ENCODE measurements around the gene USP11. TPM values are rescaled to one million over a fixed set of nuclear protein-coding genes. Genes with fewer than 3 reads are reported as not detected.

The USP11 gene
- total RNA-seq, 1 experiment from 2014 or later = 33.0 TPM

DNA sequence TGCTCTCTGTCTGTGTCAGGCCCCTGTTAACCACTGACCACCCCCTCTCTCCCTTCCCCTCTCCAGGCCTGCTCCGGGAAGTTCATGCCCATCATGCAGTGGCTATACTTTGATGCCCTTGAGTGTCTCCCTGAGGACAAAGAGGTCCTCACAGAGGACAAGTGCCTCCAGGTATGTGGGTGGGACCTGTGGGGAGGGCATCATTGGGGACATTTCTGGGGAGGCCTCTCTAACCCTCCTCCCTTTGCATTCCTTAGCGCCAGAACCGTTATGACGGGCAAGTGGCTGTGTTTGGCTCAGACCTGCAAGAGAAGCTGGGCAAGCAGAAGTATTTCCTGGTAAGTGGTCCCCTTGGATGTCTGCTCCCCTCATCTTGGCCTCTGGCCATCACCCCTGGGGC lies 29.9 kb upstream of the USP11 start:
- no peak for DNase-seq (ENCODE audit: low spot score)

DNA sequence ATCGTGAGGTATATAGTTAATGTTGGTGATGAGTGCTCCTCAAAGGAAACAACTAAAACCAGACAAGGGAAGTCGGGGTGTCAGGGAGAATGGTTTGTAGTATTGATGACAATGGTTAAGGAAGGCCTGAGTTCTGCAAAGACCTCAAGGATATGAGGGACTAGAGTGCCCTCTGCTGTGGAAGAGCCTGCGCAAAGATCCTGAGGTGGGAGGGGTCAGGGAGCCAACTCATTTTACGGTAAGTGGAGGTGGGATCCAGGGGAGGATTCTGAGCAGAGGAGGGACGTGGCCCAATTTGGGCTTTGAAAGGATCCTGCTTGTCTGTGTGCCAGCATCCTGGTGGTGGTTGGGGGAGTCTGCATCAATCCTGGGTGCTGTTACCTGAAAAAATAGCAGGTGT lies 27.8 kb upstream of the USP11 start:
- no peak for DNase-seq (ENCODE audit: low spot score)

DNA sequence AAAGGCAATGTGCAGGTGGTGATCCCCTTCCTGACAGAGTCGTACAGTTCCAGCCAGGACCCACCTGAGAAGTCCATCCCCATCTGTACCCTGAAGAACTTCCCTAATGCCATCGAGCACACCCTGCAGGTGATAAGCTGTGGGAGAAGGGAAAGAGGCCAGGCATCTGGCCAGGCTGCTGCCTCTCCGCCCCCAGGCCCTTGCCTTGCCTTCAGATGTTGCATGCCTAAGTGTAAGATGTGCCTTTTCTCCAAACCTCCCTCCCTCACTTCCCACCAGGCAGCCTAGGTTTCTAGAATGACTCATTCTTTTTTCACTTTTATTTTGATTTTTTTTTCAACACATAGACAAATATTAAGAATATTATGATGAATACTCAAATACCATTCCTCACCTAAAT lies 26.5 kb upstream of the USP11 start:
- DNase-seq (ENCODE audit: low spot score) = no peak

DNA sequence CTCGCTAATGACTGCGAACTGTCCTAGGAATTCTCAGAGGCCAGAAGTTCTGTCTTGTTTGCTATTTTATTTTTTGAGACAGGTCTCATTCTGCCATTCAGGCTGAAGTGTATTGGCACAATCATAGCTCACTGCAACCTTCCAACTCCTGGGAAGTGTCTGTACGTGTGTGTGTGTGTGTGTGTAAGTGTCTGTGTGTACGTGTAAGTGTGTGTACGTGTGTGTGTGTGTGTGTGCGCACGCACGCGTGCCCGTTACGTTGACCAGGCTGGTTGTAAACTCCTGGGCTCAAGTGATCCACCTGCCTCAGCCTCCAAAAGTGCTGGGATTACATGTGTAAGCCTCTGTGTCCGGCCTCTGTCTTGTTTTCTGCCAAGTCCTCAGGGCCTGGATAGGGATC lies 24.7 kb upstream of the USP11 start:
- DNase-seq (ENCODE audit: low spot score) = no peak

DNA sequence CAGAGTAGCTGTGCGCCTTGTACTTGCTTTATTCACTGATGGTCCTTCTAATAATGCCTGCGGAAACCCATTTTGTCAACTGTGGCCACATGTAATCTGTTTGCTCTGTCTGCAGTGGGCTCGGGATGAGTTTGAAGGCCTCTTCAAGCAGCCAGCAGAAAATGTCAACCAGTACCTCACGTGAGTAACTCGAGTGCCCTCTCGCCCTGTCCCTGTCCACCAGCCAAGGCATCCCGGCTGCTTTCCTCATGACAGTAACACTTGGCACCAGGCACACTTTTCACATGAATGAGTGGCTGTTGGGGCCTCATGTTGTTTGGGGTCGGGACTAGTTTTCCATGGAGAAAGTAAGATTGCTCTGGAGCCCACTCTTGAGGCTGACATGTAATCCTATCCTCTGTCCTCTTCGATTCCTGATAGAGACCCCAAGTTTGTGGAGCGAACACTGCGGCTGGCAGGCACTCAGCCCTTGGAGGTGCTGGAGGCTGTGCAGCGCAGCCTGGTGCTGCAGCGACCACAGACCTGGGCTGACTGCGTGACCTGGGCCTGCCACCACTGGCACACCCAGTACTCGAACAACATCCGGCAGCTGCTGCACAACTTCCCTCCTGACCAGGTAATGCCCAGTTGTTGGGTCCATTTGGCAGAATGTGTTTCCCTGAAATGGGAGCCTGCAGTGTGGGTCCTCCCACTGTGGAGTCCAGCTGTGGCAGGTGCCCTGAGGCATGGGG lies 23.1 kb upstream of the USP11 start:
- DNase-seq (ENCODE audit: low spot score) = no peak

DNA sequence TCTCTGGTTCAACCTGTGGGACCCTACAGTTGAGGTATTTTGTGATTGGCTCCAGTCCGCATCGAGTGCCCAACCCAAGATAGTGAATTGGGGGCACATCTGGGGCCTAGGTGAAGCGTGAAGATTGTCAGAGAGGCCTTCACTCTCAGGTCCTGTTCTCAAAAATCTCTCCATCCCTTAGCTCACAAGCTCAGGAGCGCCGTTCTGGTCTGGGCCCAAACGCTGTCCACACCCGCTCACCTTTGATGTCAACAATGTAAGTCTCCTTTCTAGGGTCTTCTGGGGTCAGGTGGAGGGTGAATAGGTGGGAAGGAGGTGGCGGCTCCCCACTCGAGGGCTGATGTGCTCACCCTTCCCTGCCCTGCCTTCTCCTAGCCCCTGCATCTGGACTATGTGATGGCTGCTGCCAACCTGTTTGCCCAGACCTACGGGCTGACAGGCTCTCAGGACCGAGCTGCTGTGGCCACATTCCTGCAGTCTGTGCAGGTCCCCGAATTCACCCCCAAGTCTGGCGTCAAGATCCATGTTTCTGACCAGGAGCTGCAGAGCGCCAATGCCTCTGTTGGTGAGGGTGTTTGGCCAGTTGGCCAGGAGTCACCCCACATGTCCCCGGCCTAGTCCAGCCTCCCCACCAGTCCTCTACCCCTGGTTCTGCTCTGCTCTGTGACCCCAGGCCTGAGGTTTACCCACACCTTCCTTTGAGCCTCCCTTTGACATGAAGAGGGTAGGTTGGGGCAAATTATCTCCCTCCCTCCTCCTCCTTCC lies 22.0 kb upstream of the USP11 start:
- DNase-seq (ENCODE audit: low spot score) = no peak

DNA sequence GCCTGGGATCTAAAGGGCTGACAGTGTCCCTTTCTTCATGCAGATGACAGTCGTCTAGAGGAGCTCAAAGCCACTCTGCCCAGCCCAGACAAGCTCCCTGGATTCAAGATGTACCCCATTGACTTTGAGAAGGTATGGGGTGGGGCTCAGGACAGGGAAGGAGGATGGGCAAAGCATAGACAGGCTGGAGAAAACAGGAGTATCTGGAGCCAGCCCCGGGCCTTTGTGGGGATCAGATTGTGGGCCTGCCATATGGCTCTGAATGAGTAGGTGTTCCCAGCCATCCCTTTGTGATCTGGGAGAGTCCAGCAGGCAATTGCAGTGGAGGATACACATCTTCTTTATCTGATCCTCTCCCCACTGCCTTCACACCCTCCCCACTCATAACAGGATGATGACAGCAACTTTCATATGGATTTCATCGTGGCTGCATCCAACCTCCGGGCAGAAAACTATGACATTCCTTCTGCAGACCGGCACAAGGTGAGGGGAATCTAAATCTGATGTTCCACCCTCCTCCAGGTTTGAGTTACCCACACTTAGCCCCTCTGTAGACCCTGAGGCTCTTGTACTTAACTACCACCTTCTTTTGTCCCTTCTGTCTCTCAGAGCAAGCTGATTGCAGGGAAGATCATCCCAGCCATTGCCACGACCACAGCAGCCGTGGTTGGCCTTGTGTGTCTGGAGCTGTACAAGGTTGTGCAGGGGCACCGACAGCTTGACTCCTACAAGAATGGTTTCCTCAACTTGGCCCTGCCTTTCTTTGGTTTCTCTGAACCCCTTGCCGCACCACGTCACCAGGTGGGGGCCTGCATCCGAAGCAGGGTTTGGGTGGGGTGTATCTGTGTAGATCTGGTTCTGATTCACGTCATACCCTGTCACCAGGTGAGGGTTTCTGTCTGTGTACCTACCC lies 20.2 kb upstream of the USP11 start:
- no peak for DNase-seq (ENCODE audit: low spot score)

DNA sequence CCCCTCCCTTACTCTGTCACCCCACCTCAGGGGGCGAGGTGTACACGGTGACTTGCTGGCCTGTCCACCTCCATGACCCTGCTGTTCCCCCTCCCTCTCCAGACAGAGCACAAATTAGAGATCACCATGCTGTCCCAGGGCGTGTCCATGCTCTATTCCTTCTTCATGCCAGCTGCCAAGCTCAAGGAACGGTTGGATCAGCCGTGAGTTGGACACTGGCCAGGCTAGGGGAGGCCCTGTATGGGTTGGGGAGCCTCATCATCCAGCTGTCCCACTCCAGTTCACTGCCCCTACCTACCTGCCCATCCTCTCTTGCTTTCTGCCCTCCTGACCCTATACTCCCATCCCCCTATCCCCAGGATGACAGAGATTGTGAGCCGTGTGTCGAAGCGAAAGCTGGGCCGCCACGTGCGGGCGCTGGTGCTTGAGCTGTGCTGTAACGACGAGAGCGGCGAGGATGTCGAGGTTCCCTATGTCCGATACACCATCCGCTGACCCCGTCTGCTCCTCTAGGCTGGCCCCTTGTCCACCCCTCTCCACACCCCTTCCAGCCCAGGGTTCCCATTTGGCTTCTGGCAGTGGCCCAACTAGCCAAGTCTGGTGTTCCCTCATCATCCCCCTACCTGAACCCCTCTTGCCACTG lies 18.3 kb upstream of the USP11 start:
- DNase-seq (ENCODE audit: low spot score) = no peak

DNA sequence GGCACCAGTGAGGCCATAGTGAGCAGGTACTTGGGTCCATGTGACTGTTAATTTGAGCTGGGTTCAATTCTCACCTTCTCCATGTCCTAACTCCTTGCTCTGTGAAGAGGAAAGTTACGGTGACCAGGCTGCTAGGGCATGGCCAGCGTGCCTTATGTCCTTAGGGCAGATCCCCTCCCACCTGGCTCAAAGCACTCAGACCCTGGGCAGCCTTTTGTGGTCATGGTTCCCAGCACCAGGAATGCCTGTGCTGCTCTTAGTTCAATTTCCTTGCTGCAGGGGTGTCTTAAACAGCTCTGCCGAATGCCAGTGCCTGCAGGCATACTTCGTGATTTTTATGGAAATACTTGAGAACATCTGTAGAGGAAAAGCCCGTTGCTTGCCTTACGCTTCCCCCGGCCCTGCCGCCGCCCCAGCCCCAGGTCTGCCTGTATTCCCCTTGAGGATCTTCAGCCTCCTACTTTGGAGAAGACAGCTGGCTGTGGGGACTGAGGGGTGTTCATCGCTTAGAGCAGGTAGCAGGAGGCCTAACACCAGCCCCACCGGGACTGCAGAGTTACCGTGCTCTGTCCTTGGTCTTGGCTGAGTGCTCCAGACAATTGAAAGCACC lies 17.4 kb upstream of the USP11 start:
- DNase-seq (ENCODE audit: low spot score) = no peak

DNA sequence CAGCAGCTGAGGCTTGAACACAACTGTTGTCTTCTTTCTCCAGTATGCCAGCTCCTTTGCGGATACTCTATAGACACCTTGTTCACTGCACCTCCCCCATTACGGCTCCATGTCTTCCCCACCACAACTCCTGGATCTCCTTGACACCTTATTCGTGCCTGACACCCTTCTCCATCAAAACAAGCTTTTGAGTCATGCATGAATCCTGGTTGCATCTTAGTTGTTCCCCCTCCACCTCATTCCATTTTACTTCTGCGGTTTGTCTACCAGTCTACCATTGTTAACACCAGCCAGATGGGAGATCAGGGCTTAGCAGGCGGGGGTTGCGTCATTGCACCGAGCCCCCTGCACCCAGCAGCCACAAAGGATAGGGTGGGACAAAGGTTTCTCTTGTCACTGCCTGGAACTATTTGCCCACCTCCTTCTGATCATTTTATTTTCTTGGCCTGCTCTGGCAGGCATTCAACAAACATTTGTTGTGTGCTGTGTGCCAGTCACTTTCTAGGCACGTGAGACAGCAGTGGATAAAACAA lies 16.4 kb upstream of the USP11 start:
- DNase-seq (ENCODE audit: low spot score) = no peak

DNA sequence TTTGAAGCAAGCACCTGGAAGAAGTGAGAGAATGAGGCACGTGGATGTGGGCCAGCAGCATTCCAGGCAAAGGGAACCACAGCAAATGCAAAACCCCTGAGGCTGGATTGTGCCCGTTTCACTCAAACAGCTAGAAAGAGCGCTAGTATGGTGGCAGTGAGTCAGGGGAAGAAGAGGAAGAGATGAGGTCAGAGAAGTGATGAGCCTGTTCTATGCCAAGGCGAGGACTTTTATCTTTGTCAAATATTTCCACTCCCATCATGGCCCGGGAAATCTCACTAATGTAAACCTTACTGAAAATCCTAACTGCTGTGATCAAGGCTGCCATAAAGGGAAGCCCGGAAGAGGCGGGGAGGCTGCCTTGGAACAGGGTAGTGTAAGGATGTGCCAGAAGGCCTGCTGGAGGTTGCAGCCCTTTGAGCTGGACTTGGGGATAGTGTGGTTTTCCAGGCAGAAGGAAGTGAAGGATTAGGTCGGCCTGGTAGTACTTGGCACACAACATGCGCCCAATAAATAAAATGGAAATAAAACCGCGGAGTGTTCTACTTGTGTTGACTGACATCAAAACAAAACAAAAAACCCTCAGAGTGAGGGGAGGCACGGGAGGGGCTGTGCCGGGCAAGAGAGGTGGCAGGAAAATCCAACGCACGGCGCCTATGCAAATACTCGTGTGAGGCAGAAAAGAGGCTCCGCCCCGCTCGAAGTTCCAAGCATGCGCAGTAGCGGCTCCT lies 15.5 kb upstream of the USP11 start:
- DNase-seq (ENCODE audit: low spot score) = peak; percentile 48

DNA sequence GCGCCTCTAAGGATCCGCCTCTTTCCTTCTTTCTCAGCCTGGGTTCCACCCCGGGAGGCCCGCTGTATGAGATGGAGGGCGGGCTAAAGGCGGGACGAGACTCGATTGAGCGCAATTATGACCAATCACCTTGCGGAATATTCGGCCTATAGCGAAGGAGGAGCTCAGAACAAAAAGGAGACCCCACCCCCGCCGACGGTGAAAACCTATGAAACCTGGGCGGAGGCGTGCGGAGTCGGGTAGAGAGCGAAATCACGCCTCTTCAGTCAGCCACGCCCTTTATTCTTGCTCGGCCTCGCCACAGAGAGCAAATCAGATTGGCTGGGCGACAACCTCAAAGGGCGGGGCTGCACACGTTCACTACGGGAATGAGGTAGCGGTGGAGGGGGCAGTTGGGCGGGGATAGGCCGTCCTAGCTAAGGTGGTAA lies 14.9 kb upstream of the USP11 start:
- peak; percentile 98 for DNase-seq (ENCODE audit: low spot score)

DNA sequence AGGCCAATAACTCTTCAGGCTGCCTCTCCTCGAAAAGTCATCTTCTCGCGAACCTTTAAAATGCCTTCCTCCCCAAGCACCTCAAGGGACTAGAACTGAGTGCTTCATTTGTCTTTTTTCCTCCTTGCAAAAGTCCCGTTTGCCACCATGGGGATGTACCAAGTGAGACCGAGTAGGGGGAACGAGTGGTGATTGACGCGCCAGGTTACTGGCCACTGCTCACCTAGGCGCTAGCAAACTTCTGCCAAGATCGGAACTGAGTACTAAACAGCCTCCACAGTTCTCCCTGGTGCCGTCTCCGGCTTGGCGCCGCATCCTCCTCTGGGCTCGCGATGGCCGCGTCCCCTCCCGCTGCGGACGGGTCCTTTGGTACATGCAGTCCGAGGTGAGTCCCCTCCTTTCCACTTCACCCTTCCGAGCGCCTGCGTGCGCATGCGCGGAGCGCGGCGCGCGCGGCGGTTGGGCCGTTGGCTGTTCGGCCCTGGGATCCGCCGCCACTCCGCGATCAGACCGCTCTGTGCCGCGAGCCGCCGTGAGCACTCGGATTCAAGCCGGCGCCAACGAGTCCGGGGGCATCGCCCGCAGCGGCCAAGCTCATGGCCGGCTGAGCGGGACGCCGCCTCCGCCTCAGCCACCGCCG lies 14.4 kb upstream of the USP11 start, which contains the start of gene CDK16:
Gene CDK16 (plus strand): TSS at position 402 of the 640 bp plus-strand sequence. CDS start 4,877 bp downstream, outside the sequence.
- DNase-seq (ENCODE audit: low spot score) = peak; percentile 60

DNA sequence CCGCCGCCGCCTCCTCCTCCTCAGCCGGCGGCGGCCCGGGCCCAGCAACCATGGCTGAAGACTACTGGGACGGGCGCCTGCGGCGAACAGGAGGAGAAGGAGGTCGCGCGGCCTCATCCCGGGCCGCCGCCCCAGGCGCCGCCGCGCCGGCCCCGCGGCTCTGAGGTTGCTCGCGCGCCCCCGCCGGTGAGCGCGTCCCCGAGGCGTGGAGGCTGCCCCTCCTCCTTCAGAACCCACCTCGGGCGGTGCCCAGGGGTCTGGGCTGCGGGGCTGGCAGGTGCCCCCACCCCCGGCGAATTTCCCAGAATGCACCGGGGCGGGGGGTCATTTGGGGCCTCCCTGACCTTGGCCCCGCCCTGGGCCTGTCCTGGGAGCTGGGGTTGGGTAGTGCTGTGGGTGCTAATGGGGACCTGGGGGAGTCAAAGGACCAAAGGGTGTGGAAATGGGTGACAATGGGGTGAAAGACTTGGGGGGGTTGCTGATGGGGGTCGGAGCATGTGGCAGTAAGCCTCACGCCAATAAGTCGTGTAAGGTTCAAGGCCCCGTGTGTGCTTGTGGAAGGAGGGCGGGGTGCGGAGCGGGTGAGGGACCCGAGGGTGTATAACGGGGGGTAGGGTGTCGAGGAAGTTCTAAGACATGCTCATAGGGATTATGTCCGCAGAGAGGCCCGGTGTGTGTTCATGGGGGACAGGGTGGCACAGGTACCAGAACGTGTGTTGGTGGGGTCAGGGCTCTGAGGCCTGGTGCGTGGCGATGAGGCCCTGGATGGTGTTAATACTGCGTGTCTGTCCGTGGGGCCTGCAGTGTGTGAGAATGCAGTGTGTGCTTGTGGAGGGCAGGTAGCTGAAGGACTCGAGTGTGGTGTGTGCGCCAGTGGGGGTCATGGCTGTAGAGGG lies 13.6 kb upstream of the USP11 start:
- no peak for DNase-seq (ENCODE audit: low spot score)

DNA sequence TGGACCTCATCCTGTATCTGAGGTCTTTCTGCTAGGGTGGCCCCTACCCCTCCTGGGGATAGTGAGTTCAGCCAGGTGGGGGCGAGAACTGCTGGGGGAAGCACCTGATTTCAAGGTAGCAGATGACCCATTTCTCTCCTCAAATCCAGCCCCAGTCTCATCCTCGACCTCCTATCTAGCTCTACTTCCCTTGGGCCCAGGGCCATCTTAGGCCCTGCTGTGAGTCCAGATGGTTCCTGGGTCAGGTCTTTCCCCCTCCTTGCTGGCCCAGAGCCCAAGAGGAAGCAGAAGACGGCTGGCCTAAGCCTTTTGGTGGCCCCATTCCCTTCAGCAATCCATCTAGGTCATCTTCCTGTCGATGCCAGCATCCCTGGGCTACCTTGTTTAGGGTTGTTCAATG lies 11.1 kb upstream of the USP11 start:
- no peak for DNase-seq (ENCODE audit: low spot score)

DNA sequence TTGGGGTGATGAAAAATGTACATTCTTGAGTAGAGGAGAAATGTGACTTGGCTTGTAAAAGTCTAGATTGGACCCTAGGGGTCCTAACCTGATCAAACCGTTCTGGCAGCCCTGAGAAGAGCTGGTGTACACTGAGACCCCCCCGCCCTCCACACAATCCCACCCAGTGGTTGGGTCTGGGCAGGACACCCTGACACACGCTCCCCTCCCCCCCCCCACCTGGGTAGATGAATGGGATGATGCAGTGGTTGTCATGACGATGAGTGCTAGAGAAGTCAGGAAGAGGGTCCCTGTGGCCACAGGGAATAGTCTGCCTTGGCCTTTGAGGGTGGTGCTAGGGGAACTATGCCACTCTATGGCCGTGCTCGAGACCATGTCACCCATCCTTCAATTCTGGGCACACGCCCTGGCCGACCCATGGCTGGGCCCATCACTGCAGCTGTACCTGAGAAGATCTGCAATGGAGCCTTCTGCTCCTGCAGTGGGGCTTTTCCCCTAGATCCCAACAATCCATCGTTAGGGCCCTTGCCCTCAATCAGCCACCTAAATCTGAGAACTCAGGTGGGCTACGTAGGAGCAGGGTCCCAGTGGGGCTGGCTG lies 10.0 kb upstream of the USP11 start:
- DNase-seq (ENCODE audit: low spot score) = no peak

DNA sequence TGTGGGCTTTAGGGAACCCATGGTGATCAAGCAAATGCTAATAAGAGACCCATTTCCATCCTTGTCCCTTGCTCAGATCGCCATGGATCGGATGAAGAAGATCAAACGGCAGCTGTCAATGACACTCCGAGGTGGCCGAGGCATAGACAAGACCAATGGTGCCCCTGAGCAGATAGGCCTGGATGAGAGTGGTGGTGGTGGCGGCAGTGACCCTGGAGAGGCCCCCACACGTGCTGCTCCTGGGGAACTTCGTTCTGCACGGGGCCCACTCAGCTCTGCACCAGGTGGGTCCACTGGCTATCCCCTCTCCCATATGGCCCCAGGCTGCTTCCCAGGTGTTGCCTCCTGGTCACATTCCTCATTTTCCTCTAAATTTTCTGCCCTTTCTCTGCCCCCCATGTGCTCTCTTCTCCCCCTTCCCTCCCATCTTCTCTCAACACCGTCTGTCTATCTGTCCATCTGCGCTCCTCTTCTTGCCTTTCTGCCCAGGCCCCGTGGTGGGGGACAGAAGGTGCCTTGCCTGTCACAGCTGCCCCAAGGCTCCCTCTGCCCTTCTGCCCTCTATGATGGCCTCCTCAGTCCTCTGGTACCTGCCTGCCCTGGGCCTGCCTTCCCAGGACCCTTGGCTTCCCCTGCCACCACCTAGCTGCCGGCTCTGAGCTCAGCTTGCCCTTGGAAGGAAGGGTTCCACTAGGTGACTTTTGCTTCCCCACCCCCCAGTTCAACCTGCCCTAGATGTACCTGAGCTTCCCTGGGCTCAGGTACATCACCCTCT lies 9.1 kb upstream of the USP11 start:
- no peak for DNase-seq (ENCODE audit: low spot score)

Data from H4 (cell line).